ENCODE results near the gene PLXNA1.
A peak's percentile ranks its signal among the peaks of the same experiment; 100 is the strongest.

PLXNA1 gene

DNA sequence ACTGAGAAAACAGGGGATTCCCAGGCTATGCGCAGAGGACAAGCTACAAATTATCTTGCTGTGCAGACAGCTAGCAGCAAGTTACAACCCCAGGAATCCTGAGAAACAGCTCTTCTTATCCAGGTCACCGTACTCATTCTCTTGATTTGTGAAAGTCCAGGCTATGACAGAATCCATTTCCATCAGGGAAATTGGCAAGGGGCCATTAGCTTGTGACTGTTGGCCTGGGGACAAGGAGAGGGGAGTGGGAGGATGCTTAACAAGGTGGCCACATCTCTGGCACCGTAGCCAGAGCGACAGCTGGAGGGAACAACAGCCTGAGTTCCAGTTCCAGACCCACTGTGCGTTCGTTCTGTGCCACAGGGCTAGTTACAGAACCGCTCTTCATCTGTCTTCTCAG lies 44.9 kb upstream of the PLXNA1 start:
- Histone ChIP-seq H3K36me3 (ENCODE audit: control insufficient read depth in 2 of 2, insufficient read depth in 1 of 2, low read length in 2 of 2) (no peaks in the 10 kb centered on the region), H3K27ac (ENCODE audit: extremely low read depth, low read depth, low read length) (no peak overlapping the region), H3K4me1 (ENCODE audit: control insufficient read depth, insufficient read depth, low read length) (no peaks in the 10 kb centered on the region), H3K4me3 (ENCODE audit: low read depth, low read length) (no peak overlapping the region), H3K9me3 (ENCODE audit: control insufficient read depth, insufficient read depth, low read depth, low read length) (no peaks in the 10 kb centered on the region)
- ChIA-PET POLR2A (interaction anchor here (0.9 kb wide), 1 partner anchor 15 kb away, joined by 3 read pairs; no protein-coding TSS in a partner anchor), CTCF (interaction anchor here (1.1 kb wide), 1 partner anchor 9 kb away, joined by 3 read pairs; no protein-coding TSS in a partner anchor)
- TF ChIP-seq, protein P1, sequence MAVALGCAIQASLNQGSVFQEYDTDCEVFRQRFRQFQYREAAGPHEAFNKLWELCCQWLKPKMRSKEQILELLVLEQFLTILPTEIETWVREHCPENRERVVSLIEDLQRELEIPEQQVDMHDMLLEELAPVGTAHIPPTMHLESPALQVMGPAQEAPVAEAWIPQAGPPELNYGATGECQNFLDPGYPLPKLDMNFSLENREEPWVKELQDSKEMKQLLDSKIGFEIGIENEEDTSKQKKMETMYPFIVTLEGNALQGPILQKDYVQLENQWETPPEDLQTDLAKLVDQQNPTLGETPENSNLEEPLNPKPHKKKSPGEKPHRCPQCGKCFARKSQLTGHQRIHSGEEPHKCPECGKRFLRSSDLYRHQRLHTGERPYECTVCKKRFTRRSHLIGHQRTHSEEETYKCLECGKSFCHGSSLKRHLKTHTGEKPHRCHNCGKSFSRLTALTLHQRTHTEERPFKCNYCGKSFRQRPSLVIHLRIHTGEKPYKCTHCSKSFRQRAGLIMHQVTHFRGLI (tag by site-specific recombination; IDR thresholded peaks at IDR 0.05), result no peak
- TF ChIP-seq ZFHX2 (tag by site-specific recombination; conservative IDR thresholded peaks at IDR 0.05), result 0 out of 2 replicates have a peak, but pooled peaks have one; percentile 19
- 0 out of 2 replicates have a peak, but pooled peaks have one; percentile 17 for TF ChIP-seq ZIC2 (tag by site-specific recombination; IDR thresholded peaks at IDR 0.05)

GRCh38 chr3:126938520-126939337 lies 44.2 kb upstream of the PLXNA1 start:
- Histone ChIP-seq H3K36me3 (ENCODE audit: control insufficient read depth in 2 of 2, insufficient read depth in 1 of 2, low read length in 2 of 2) (no peaks in the 10 kb centered on the region), H3K4me3 (ENCODE audit: low read depth, low read length) (no peak overlapping the region), H3K9me3 (ENCODE audit: control insufficient read depth, insufficient read depth, low read depth, low read length) (no peaks in the 10 kb centered on the region), H3K4me1 (ENCODE audit: control insufficient read depth, insufficient read depth, low read length) (no peaks in the 10 kb centered on the region), H3K27ac (ENCODE audit: extremely low read depth, low read depth, low read length) (no peak overlapping the region)
- ChIA-PET CTCF (interaction anchor here (0.7 to 1.1 kb wide), 3 partner anchors 10 to 17 kb away, joined by 3 read pairs; no protein-coding TSS in a partner anchor), POLR2A (interaction anchor here (0.9 kb wide), 1 partner anchor 14 kb away, joined by 3 read pairs; no protein-coding TSS in a partner anchor)
- peak; percentile 59 for TF ChIP-seq ZIC2 (tag by site-specific recombination; IDR thresholded peaks at IDR 0.05)
- TF ChIP-seq, protein P1 (tag by site-specific recombination; IDR thresholded peaks at IDR 0.05), result peak; percentile 97
- no peak for TF ChIP-seq ZNF76 (tag by site-specific recombination; IDR thresholded peaks at IDR 0.05; ENCODE audit: borderline replicate concordance, low read depth)
- peak; percentile 79 for TF ChIP-seq GLIS1 (tag by site-specific recombination; IDR thresholded peaks at IDR 0.05)

- POLR2A ChIA-PET, result no interaction called here
- no peaks in the 10 kb centered on the region for H3K36me3 ChIP-seq (ENCODE audit: control insufficient read depth in 2 of 2, insufficient read depth in 1 of 2, low read length in 2 of 2)
- CTCF ChIA-PET, result interaction anchor here (0.7 to 1.1 kb wide), 3 partner anchors 11 to 18 kb away, joined by 3 read pairs; no protein-coding TSS in a partner anchor
- H3K4me1 ChIP-seq (ENCODE audit: control insufficient read depth, insufficient read depth, low read length), result no peaks in the 10 kb centered on the region
- no peaks in the 10 kb centered on the region for H3K9me3 ChIP-seq (ENCODE audit: control insufficient read depth, insufficient read depth, low read depth, low read length)
- H3K4me3 ChIP-seq (ENCODE audit: low read depth, low read length), result no peak overlapping the region
- H3K27ac ChIP-seq (ENCODE audit: extremely low read depth, low read depth, low read length), result no peak overlapping the region
- no peak for TF ChIP-seq ZNF266 (tag by site-specific recombination; IDR thresholded peaks at IDR 0.05; ENCODE audit: low read depth)
- no peak for TF ChIP-seq ZNF704 (tag by site-specific recombination; IDR thresholded peaks at IDR 0.05)
- TF ChIP-seq, protein P2, sequence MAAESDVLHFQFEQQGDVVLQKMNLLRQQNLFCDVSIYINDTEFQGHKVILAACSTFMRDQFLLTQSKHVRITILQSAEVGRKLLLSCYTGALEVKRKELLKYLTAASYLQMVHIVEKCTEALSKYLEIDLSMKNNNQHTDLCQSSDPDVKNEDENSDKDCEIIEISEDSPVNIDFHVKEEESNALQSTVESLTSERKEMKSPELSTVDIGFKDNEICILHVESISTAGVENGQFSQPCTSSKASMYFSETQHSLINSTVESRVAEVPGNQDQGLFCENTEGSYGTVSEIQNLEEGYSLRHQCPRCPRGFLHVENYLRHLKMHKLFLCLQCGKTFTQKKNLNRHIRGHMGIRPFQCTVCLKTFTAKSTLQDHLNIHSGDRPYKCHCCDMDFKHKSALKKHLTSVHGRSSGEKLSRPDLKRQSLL (tag by site-specific recombination; IDR thresholded peaks at IDR 0.05), result no peak
- TF ChIP-seq, protein P3, sequence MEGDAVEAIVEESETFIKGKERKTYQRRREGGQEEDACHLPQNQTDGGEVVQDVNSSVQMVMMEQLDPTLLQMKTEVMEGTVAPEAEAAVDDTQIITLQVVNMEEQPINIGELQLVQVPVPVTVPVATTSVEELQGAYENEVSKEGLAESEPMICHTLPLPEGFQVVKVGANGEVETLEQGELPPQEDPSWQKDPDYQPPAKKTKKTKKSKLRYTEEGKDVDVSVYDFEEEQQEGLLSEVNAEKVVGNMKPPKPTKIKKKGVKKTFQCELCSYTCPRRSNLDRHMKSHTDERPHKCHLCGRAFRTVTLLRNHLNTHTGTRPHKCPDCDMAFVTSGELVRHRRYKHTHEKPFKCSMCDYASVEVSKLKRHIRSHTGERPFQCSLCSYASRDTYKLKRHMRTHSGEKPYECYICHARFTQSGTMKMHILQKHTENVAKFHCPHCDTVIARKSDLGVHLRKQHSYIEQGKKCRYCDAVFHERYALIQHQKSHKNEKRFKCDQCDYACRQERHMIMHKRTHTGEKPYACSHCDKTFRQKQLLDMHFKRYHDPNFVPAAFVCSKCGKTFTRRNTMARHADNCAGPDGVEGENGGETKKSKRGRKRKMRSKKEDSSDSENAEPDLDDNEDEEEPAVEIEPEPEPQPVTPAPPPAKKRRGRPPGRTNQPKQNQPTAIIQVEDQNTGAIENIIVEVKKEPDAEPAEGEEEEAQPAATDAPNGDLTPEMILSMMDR (tag by site-specific recombination; IDR thresholded peaks at IDR 0.05), result peak; percentile 29; the same call in 1 of the 2 replicates
- TF ChIP-seq ZNF48 (tag by site-specific recombination; IDR thresholded peaks at IDR 0.05), result no peak
- TF ChIP-seq BCL11A (tag by site-specific recombination; IDR thresholded peaks at IDR 0.05; ENCODE audit: low read depth), result no peak
- TF ChIP-seq ZNF214 (tag by site-specific recombination; IDR thresholded peaks at IDR 0.05; ENCODE audit: borderline replicate concordance), result no peak
- TF ChIP-seq ZNF701 (tag by site-specific recombination; IDR thresholded peaks at IDR 0.05), result no peak
- TF ChIP-seq KLF7 (tag by site-specific recombination; IDR thresholded peaks at IDR 0.05; ENCODE audit: borderline replicate concordance), result no peak
- no peak for TF ChIP-seq RBAK (tag by site-specific recombination; IDR thresholded peaks at IDR 0.05)
- TF ChIP-seq ZSCAN4 (tag by site-specific recombination; IDR thresholded peaks at IDR 0.05), result peak; percentile 58
Measured at GRCh38 chr3:126939338-126939718, 43.6 kb upstream of the PLXNA1 start.

Data from HEK293 (cell line).